Keratinocyte (primary cell): ENCODE measurements around the gene RRAS. TPM values are rescaled to one million over a fixed set of nuclear protein-coding genes. Genes with fewer than 3 reads are reported as not detected.
"Not testable (repeated sequence)": the region's sequence is repeated elsewhere in the genome, so short reads cannot be mapped to it uniquely, and the experiment has no call there.

Experiments used
- DNase-seq: peaks from one replicate; pipeline ENCODE4 v3.0.0-alpha.2; 2011; ENCODE audit warnings: low read depth, missing footprints, low spot score
- FAIRE-seq: peaks from 2 replicates; lab custom pipeline; 2011; peaks lifted over from hg19 to GRCh38; lab: Jason Lieb, UNC
- H2AFZ ChIP-seq: 2 replicates; pipeline ENCODE4 v1.6.0; 2012; ENCODE audit warnings: low read length, control low read depth, inconsistent platforms; ENCODE audit not compliant: control insufficient read depth
- H3K27ac ChIP-seq: 2 replicates; pipeline ENCODE4 v1.5.1; 2011; ENCODE audit warnings: low read length; ENCODE audit not compliant: control insufficient read depth, insufficient read depth
- H3K27me3 ChIP-seq: 3 replicates; pipeline ENCODE4 v1.6.0; 2011; ENCODE audit warnings: low read length; ENCODE audit not compliant: control insufficient read depth, insufficient read depth; ENCODE audit errors: extremely low read depth
- H3K36me3 ChIP-seq, 2 experiments: 2 replicates in 1 of 2; 3 replicates in 1 of 2; pipeline ENCODE4 v1.5.1; 2011; ENCODE audit warnings: low read length in 2 of 2, mild to moderate bottlenecking in 1 of 2; ENCODE audit not compliant: control insufficient read depth in 2 of 2, insufficient read depth in 2 of 2; ENCODE audit errors: extremely low read depth in 1 of 2
- H3K4me1 ChIP-seq: 3 replicates; pipeline ENCODE4 v1.5.1; 2011; ENCODE audit warnings: low read length; ENCODE audit not compliant: control insufficient read depth, insufficient read depth; ENCODE audit errors: extremely low read depth
- H3K4me2 ChIP-seq: 3 replicates; pipeline ENCODE4 v1.6.0; 2011; ENCODE audit warnings: low read depth, low read length; ENCODE audit not compliant: control insufficient read depth, insufficient read depth; ENCODE audit errors: extremely low read depth
- H3K4me3 ChIP-seq, 3 experiments: fragments of 200-600 bp in 1 of 3; sonication (generic) in 1 of 3; 2 replicates in 2 of 3; 3 replicates in 1 of 3; pipeline ENCODE4 v1.5.1; 2011 to 2016; ENCODE audit warnings: low read length in 3 of 3, mild to moderate bottlenecking in 3 of 3, control low read depth in 2 of 3, inconsistent platforms in 1 of 3, low read depth in 1 of 3, mixed read lengths in 1 of 3, mixed run types in 1 of 3, moderate library complexity in 1 of 3; ENCODE audit not compliant: control insufficient read depth in 2 of 3, insufficient read depth in 2 of 3; ENCODE audit errors: extremely low read depth in 1 of 3
- H3K79me2 ChIP-seq: 2 replicates; pipeline ENCODE4 v1.6.0; 2012; ENCODE audit warnings: low read length; ENCODE audit not compliant: control insufficient read depth, insufficient read depth
- H3K9ac ChIP-seq: 3 replicates; pipeline ENCODE4 v1.6.0; 2011; ENCODE audit warnings: low read length; ENCODE audit not compliant: control insufficient read depth, insufficient read depth; ENCODE audit errors: extremely low read depth
- H3K9me1 ChIP-seq: 3 replicates; pipeline ENCODE4 v1.6.0; 2011; ENCODE audit warnings: low read length; ENCODE audit not compliant: control insufficient read depth, insufficient read depth; ENCODE audit errors: extremely low read depth
- H3K9me3 ChIP-seq: 2 replicates; pipeline ENCODE4 v1.5.1; 2012; ENCODE audit warnings: low read depth, low read length; ENCODE audit not compliant: control insufficient read depth
- H4K20me1 ChIP-seq: 3 replicates; pipeline ENCODE4 v1.6.0; 2011; ENCODE audit warnings: low read length; ENCODE audit not compliant: control insufficient read depth, insufficient read depth; ENCODE audit errors: extremely low read depth
- EZH2 ChIP-seq: IDR thresholded peaks from one replicate; pipeline ENCODE4 v1.6.1; 2012; ENCODE audit warnings: inconsistent platforms, mild to moderate bottlenecking, low read length, moderate library complexity
- dilution Hi-C: fragments of 300-500 bp; cut with MboI; formaldehyde crosslinking; loops from one replicate; pipeline ENCODE4 v1.7.0; 2020; ENCODE audit warnings: low sequenced_read_pairs; ENCODE audit not compliant: extremely low pct_ligation_motif_present
- polyA plus RNA-seq, 5 experiments: library from polyadenylated mRNA; depleted of rRNA in 3 of 5; stranded (reverse) in 3 of 5; stranded (forward) in 1 of 5; unstranded in 1 of 5; fragments of >200 nt; gene quantifications; 1 replicate in 1 of 5; 2 replicates in 3 of 5; 3 replicates in 1 of 5; pipeline versions ENCODE4 v1.2.1 to v1.2.3, GENCODE V29; 2011 to 2012; ENCODE audit warnings: missing spikeins in 2 of 5, low read depth in 1 of 5, low replicate concordance in 1 of 5
- TF ChIP-seq, protein P1 (sequence below), 3 experiments: IDR thresholded peaks in 1 of 3; conservative IDR thresholded peaks in 1 of 3; optimal IDR thresholded peaks in 1 of 3; 2 replicates in 2 of 3; 3 replicates in 1 of 3; pipeline versions ENCODE3 to v1.5.1; 2011; ENCODE audit warnings: low read length in 3 of 3, mild to moderate bottlenecking in 3 of 3, moderate library complexity in 2 of 3, control low read depth in 1 of 3, inconsistent platforms in 1 of 3; ENCODE audit not compliant: insufficient read depth in 2 of 3; ENCODE audit errors: extremely low read depth in 1 of 3

The RRAS gene
- polyA plus RNA-seq, 1 donor (not counting 4 experiments of a cell fraction or from before 2014, with no cell fraction given) = 98.1 TPM

DNA sequence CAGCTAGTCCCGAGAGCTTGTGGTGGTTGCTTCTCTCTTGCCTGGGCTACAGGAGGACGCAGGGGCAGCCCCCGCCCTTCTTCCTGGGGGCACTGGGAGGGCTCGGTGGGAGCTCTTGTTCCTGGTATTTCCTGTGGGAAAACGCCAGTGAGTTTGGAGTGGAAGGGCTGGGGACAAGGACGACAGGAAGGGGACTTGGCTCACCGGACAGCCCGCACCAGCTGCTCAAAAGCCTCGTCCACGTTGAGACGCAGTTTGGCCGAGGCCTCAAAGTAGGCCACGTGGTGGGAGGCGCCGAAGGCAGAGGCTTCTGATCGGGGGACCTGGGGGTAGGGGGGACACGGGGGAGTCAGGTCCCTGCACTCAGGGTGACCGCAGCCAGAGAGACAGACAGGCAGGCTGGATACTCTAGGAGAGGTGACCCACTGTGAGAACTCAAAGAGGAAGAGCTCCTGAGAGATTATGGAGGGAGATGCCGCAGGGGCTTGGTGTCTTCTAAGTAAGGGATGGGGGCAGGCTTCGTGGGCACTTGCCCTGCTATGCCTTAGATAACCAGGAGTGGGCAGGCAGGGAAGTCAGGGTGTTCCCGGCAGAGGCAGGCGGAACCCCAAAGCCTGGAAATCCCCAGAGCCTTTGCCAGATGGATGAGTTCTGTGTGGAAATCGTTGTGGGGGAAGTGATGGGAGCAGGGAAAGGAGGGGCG, 4.3 kb downstream of the RRAS start:
- Histone ChIP-seq H3K4me2 (no peak overlapping the region), H4K20me1 (no peaks in the 10 kb centered on the region), H3K9ac (no peak overlapping the region), H2AFZ (no peak overlapping the region), H3K79me2 (peaks cover 22% of the 10 kb centered on the region), H3K9me1 (no peaks in the 10 kb centered on the region), H3K27ac (no peak overlapping the region), H3K36me3 (peaks cover 14% of the 10 kb centered on the region in 2 experiments), H3K9me3 (no peaks in the 10 kb centered on the region), H3K4me3 (no peak overlapping the region), H3K27me3 (no peaks in the 10 kb centered on the region), H3K4me1 (peaks cover 10% of the 10 kb centered on the region)
- FAIRE-seq (no peak), DNase-seq (no peak)
- dilution Hi-C loops = no loop called here
- TF ChIP-seq, protein P1, sequence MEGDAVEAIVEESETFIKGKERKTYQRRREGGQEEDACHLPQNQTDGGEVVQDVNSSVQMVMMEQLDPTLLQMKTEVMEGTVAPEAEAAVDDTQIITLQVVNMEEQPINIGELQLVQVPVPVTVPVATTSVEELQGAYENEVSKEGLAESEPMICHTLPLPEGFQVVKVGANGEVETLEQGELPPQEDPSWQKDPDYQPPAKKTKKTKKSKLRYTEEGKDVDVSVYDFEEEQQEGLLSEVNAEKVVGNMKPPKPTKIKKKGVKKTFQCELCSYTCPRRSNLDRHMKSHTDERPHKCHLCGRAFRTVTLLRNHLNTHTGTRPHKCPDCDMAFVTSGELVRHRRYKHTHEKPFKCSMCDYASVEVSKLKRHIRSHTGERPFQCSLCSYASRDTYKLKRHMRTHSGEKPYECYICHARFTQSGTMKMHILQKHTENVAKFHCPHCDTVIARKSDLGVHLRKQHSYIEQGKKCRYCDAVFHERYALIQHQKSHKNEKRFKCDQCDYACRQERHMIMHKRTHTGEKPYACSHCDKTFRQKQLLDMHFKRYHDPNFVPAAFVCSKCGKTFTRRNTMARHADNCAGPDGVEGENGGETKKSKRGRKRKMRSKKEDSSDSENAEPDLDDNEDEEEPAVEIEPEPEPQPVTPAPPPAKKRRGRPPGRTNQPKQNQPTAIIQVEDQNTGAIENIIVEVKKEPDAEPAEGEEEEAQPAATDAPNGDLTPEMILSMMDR (optimal IDR thresholded peaks at IDR 0.05 in 1 of 3, IDR thresholded peaks at IDR 0.05 in 1 of 3, conservative IDR thresholded peaks at IDR 0.05 in 1 of 3; ENCODE audit: extremely low read depth in 1 of 3, insufficient read depth in 2 of 3, low read length in 3 of 3) = peak in 2 of 3 experiments; percentile 13 to 26
- no peak for TF ChIP-seq EZH2

DNA sequence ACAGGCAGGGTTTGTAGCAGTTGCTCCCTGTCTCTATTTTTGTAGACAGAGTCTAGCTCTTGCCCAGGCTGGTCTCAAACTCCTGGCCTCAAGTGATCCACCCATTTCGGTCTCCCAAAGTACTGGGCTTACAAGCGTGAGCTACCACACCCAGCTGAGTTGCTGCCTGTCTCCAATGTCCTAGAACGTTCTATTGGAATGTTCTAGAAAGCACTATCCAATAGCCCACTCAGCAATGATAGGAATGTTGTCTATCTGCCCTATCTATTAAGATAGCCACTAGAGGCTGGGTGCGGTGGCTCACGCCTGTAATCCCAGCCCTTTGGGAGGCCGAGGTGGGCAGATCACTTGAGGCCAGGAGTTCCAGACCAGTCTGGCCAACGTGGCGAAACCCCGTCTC, 6.7 kb downstream of the RRAS start:
- H3K27me3 ChIP-seq, H3K4me3 ChIP-seq, dilution Hi-C loops, H2AFZ ChIP-seq, H3K9me3 ChIP-seq, H3K27ac ChIP-seq, H3K4me1 ChIP-seq, H3K9ac ChIP-seq, H3K9me1 ChIP-seq, DNase-seq, H3K4me2 ChIP-seq, H4K20me1 ChIP-seq: not testable (repeated sequence)
- Histone ChIP-seq H3K79me2 (peaks cover 12% of the 10 kb centered on the region), H3K36me3 (peaks cover 14% of the 10 kb centered on the region in 2 experiments)
- peak; percentile 70 for FAIRE-seq

DNA sequence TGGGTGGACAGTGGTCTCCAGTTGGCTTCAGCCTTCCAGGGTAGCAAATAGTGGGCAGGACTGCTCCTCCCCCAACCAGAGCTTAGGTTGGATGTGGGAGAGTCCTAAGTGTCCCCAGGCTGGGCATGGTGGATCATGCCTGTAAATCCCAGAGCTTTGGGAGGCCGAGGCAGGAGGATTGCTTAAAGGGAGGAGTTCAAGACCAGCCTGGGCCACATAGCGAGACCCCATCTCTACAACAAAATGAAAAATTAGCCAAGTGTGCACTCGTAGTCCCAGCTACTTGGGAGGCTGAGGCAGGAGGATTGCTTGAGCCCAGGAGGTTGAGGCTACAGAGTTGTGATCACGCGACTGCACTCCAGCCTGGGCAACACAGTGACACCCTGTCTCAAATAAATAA, 7.4 kb downstream of the RRAS start:
- TF ChIP-seq, protein P1 (optimal IDR thresholded peaks at IDR 0.05 in 1 of 3, IDR thresholded peaks at IDR 0.05 in 1 of 3, conservative IDR thresholded peaks at IDR 0.05 in 1 of 3; ENCODE audit: extremely low read depth in 1 of 3, insufficient read depth in 2 of 3, low read length in 3 of 3) = no peak
- TF ChIP-seq EZH2 = no peak
- Histone ChIP-seq H4K20me1 (no peaks in the 10 kb centered on the region), H3K27me3 (no peaks in the 10 kb centered on the region), H3K9ac (no peak overlapping the region), H3K4me1 (peaks cover 4% of the 10 kb centered on the region), H3K9me1 (no peaks in the 10 kb centered on the region), H3K4me3 (no peak overlapping the region), H3K27ac (no peak overlapping the region), H3K79me2 (peaks cover 10% of the 10 kb centered on the region), H3K36me3 (peaks cover 14% of the 10 kb centered on the region in 2 experiments), H3K9me3 (no peaks in the 10 kb centered on the region), H2AFZ (no peak overlapping the region), H3K4me2 (no peak overlapping the region)
- FAIRE-seq (no peak), DNase-seq (no peak)
- dilution Hi-C loops = no loop called here
